HCT116 (cell line): ENCODE measurements around the gene ROBO1. TPM values are rescaled to one million over a fixed set of nuclear protein-coding genes. Genes with fewer than 3 reads are reported as not detected.

Experiments
- ATAC-seq: fragments of 200-7000 bp; cut with Tn5 transposase; 2 replicates; pipeline ENCODE4 v1.9.1; 2020; ENCODE audit warnings: mild to moderate bottlenecking, moderate library complexity
- BruUV-seq: library from RNA; stranded (reverse); fragments of 400-500 nt; replicated peaks from 2 replicates; lab custom pipeline; 2021; lab: Mats Ljungman, UMichigan
- CTCF ChIA-PET: fragments of 300-600 bp; sonication (Branson Sonifier 250); formaldehyde crosslinking; loops from one replicate; lab custom pipeline; 2021; ENCODE audit warnings: antibody characterized with exemption; lab: Charles Lee
- POLR2A ChIA-PET: fragments of 300-600, 350-600 bp; sonication (Branson Sonifier 250); formaldehyde crosslinking; loops from one replicate; lab custom pipeline; 2021; ENCODE audit warnings: antibody characterized with exemption; lab: Charles Lee
- RAD21 ChIA-PET, 2 experiments: fragments of 300-600 bp; sonication (Branson Sonifier 250); formaldehyde crosslinking; loops; one replicate each; lab custom pipeline; 2023; ENCODE audit warnings: low total read pairs in 2 of 2; ENCODE audit not compliant: uncharacterized antibody in 2 of 2, unreplicated experiment in 2 of 2, low non-redundant PET in 1 of 2; lab: Charles Lee
- DNase-seq: peaks from one replicate; pipeline ENCODE4 v3.0.0-alpha.2; 2010; ENCODE audit warnings: low read depth, low spot score
- H2AFZ ChIP-seq: fragments of 200-600 bp; shearing (Covaris generic), sonication (generic); 2 replicates; pipeline ENCODE4 v1.6.1; 2017; ENCODE audit warnings: low read depth, mixed run types, mixed read lengths, antibody characterized with exemption, low read length; ENCODE audit not compliant: poor library complexity, severe bottlenecking
- H3K27ac ChIP-seq: 2 replicates; pipeline ENCODE4 v1.5.1; 2012; ENCODE audit warnings: low read depth, low read length
- H3K27me3 ChIP-seq: fragments of 200-600 bp; sonication (generic); 2 replicates; pipeline ENCODE4 v1.6.1; 2016; ENCODE audit warnings: mixed run types, low read length, mixed read lengths; ENCODE audit not compliant: insufficient read depth
- H3K36me3 ChIP-seq, 2 experiments: fragments of 200-500 bp in 1 of 2; fragments of 200-600 bp in 1 of 2; sonication (Bioruptor generic) in 1 of 2; sonication (generic) in 1 of 2; 2 replicates each; pipeline versions ENCODE4 v1.5.1 to v1.6.1; 2014 to 2016; ENCODE audit warnings: low read length in 2 of 2, inconsistent platforms in 1 of 2, mixed read lengths in 1 of 2, mixed run types in 1 of 2; ENCODE audit not compliant: insufficient read depth in 2 of 2, control insufficient read depth in 1 of 2
- H3K4me1 ChIP-seq, 2 experiments: fragments of 200-600 bp in 1 of 2; sonication (generic) in 1 of 2; 2 replicates each; pipeline versions ENCODE4 v1.5.1 to v1.6.1; 2012 to 2017; ENCODE audit warnings: low read length in 2 of 2, inconsistent platforms in 1 of 2, mild to moderate bottlenecking in 1 of 2, mixed read lengths in 1 of 2, mixed run types in 1 of 2, moderate library complexity in 1 of 2; ENCODE audit not compliant: insufficient read depth in 2 of 2, control insufficient read depth in 1 of 2
- H3K4me2 ChIP-seq: fragments of 200-600 bp; sonication (generic); 2 replicates; pipeline ENCODE4 v1.6.1; 2017; ENCODE audit warnings: mixed run types, low read length, mixed read lengths
- H3K4me3 ChIP-seq, 2 experiments: fragments of 200-600 bp in 1 of 2; sonication (generic) in 1 of 2; replicated peaks in 1 of 2; 2 replicates each; pipeline ENCODE4 v1.5.1; 2011 to 2016; ENCODE audit warnings: low read length in 2 of 2, control low read depth in 1 of 2, low read depth in 1 of 2, mild to moderate bottlenecking in 1 of 2, mixed read lengths in 1 of 2, mixed run types in 1 of 2
- H3K79me2 ChIP-seq: fragments of 200-600 bp; sonication (generic); 2 replicates; pipeline ENCODE4 v1.6.1; 2017; ENCODE audit warnings: mild to moderate bottlenecking, mixed run types, low read length, moderate library complexity, mixed read lengths; ENCODE audit not compliant: insufficient read depth
- H3K9ac ChIP-seq: fragments of 200-600 bp; sonication (generic); 2 replicates; pipeline ENCODE4 v1.6.1; 2016; ENCODE audit warnings: low read length, mixed read lengths
- H3K9me2 ChIP-seq: fragments of 200-600 bp; sonication (generic), shearing (Covaris generic); 2 replicates; pipeline ENCODE4 v1.6.1; 2017; ENCODE audit warnings: mixed run types, mild to moderate bottlenecking, moderate library complexity; ENCODE audit not compliant: insufficient read depth
- H3K9me3 ChIP-seq, 2 experiments: fragments of 200-500 bp in 1 of 2; fragments of 200-600 bp in 1 of 2; sonication (Bioruptor generic) in 1 of 2; sonication (generic) in 1 of 2; 2 replicates each; pipeline ENCODE4 v1.6.1; 2014 to 2017; ENCODE audit warnings: low read length in 2 of 2, mixed read lengths in 2 of 2, inconsistent platforms in 1 of 2, low read depth in 1 of 2, mild to moderate bottlenecking in 1 of 2, mixed run types in 1 of 2, moderate library complexity in 1 of 2; ENCODE audit not compliant: control insufficient read depth in 1 of 2, insufficient read depth in 1 of 2
- H4K20me1 ChIP-seq: fragments of 200-600 bp; sonication (generic), shearing (Covaris generic); 2 replicates; pipeline ENCODE4 v1.6.1; 2017; ENCODE audit warnings: mixed run types, mild to moderate bottlenecking, moderate library complexity; ENCODE audit not compliant: insufficient read depth
- CBX3 ChIP-seq: IDR thresholded peaks from 2 replicates; pipeline ENCODE4 v1.6.1; 2012; ENCODE audit warnings: low read depth
- CEBPB ChIP-seq: IDR thresholded peaks from 2 replicates; pipeline ENCODE4 v1.6.1; 2012; ENCODE audit warnings: low read depth
- ELF1 ChIP-seq: IDR thresholded peaks from 2 replicates; pipeline ENCODE4 v1.6.1; 2012; ENCODE audit warnings: low read depth, borderline replicate concordance
- EZH2 ChIP-seq: fragments of 200-600 bp; sonication (generic); IDR thresholded peaks from 2 replicates; pipeline ENCODE4 v1.6.1; 2017; ENCODE audit warnings: antibody characterized with exemption, mixed run types
- EZH2phosphoT487 ChIP-seq: fragments of 200-600 bp; IDR thresholded peaks from 2 replicates; pipeline ENCODE4 v1.6.1; 2018; ENCODE audit warnings: antibody characterized with exemption, borderline replicate concordance
- FOSL1 ChIP-seq: IDR thresholded peaks from 2 replicates; pipeline ENCODE4 v1.6.1; 2012; ENCODE audit warnings: low read depth
- JUND ChIP-seq: IDR thresholded peaks from 2 replicates; pipeline ENCODE4 v1.6.1; 2012
- MAX ChIP-seq: IDR thresholded peaks from 2 replicates; pipeline ENCODE4 v1.6.1; 2012
- RAD21 ChIP-seq: IDR thresholded peaks from 2 replicates; pipeline ENCODE4 v1.6.1; 2012; ENCODE audit warnings: low read depth, mild to moderate bottlenecking
- SIN3A ChIP-seq: IDR thresholded peaks from 2 replicates; pipeline ENCODE4 v1.6.1; 2012; ENCODE audit warnings: low read depth
- SRF ChIP-seq: IDR thresholded peaks from 2 replicates; pipeline ENCODE4 v1.6.1; 2012; ENCODE audit warnings: low read depth
- TCF7L2 ChIP-seq: IDR thresholded peaks from 2 replicates; pipeline ENCODE4 v1.7.0; 2011; ENCODE audit warnings: borderline replicate concordance, inconsistent platforms; ENCODE audit not compliant: insufficient read depth, insufficient read length; ENCODE audit errors: extremely low read depth
- ZFX ChIP-seq: fragments of 450-650 bp; IDR thresholded peaks from 2 replicates; pipeline ENCODE4 v1.6.1; 2017
- ZNF274 ChIP-seq: fragments of 200-500 bp; sonication (Bioruptor generic); IDR thresholded peaks from 2 replicates; pipeline ENCODE4 v1.6.1; 2014; ENCODE audit warnings: mild to moderate bottlenecking, low read depth, low read length, inconsistent platforms
- intact Hi-C: fragments of 100-400 bp; cut with micrococcal nuclease; formaldehyde crosslinking; loops from 2 replicates; pipeline ENCODE4 v1.10.0; 2022
- total RNA-seq: library from RNA; stranded (reverse); gene quantifications from one replicate; pipeline ENCODE4 v1.2.1, GENCODE V29; 2021; ENCODE audit not compliant: unreplicated experiment
- TF ChIP-seq, protein P1 (sequence below), 3 experiments: fragments of 200-600 bp in 1 of 3; sonication (generic) in 1 of 3; IDR thresholded peaks in 2 of 3; conservative IDR thresholded peaks in 1 of 3; 2 replicates each; pipeline ENCODE4 v1.5.1; 2012 to 2017; ENCODE audit warnings: low read depth in 2 of 3, low read length in 2 of 3, antibody characterized with exemption in 1 of 3, borderline replicate concordance in 1 of 3, control low read depth in 1 of 3, mild to moderate bottlenecking in 1 of 3, mixed read lengths in 1 of 3, mixed run types in 1 of 3, moderate library complexity in 1 of 3; ENCODE audit not compliant: insufficient read depth in 1 of 3
- TF ChIP-seq, protein P2 (sequence below): IDR thresholded peaks from 2 replicates; pipeline ENCODE4 v1.6.1; 2011; ENCODE audit warnings: mild to moderate bottlenecking, low read length, moderate library complexity; ENCODE audit not compliant: insufficient replicate concordance; ENCODE audit errors: extremely low read depth

The ROBO1 gene
- total RNA-seq, 1 experiment from 2014 or later: 0.27 TPM

- intact Hi-C loops: no loop called here
- H3K9ac ChIP-seq: no peak overlapping the region
- H3K9me3 ChIP-seq: no peaks in the 10 kb centered on the region; a peak in 1 of 4 replicates
- POLR2A ChIA-PET: no interaction called here
- H3K9me2 ChIP-seq: no peaks in the 10 kb centered on the region
- no peak for TF ChIP-seq EZH2
- TF ChIP-seq FOSL1: no peak
- TF ChIP-seq ZFX: no peak
- TF ChIP-seq, protein P1, sequence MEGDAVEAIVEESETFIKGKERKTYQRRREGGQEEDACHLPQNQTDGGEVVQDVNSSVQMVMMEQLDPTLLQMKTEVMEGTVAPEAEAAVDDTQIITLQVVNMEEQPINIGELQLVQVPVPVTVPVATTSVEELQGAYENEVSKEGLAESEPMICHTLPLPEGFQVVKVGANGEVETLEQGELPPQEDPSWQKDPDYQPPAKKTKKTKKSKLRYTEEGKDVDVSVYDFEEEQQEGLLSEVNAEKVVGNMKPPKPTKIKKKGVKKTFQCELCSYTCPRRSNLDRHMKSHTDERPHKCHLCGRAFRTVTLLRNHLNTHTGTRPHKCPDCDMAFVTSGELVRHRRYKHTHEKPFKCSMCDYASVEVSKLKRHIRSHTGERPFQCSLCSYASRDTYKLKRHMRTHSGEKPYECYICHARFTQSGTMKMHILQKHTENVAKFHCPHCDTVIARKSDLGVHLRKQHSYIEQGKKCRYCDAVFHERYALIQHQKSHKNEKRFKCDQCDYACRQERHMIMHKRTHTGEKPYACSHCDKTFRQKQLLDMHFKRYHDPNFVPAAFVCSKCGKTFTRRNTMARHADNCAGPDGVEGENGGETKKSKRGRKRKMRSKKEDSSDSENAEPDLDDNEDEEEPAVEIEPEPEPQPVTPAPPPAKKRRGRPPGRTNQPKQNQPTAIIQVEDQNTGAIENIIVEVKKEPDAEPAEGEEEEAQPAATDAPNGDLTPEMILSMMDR (IDR thresholded peaks at IDR 0.05 in 2 of 3, conservative IDR thresholded peaks at IDR 0.05 in 1 of 3; ENCODE audit: borderline replicate concordance in 1 of 3, insufficient read depth in 1 of 3, low read depth in 2 of 3, low read length in 2 of 3): no peak
- TF ChIP-seq SRF: no peak
- TF ChIP-seq JUND: no peak
- no peak for TF ChIP-seq EZH2phosphoT487
- no peak for TF ChIP-seq RAD21
- TF ChIP-seq MAX: no peak
- TF ChIP-seq, protein P2, sequence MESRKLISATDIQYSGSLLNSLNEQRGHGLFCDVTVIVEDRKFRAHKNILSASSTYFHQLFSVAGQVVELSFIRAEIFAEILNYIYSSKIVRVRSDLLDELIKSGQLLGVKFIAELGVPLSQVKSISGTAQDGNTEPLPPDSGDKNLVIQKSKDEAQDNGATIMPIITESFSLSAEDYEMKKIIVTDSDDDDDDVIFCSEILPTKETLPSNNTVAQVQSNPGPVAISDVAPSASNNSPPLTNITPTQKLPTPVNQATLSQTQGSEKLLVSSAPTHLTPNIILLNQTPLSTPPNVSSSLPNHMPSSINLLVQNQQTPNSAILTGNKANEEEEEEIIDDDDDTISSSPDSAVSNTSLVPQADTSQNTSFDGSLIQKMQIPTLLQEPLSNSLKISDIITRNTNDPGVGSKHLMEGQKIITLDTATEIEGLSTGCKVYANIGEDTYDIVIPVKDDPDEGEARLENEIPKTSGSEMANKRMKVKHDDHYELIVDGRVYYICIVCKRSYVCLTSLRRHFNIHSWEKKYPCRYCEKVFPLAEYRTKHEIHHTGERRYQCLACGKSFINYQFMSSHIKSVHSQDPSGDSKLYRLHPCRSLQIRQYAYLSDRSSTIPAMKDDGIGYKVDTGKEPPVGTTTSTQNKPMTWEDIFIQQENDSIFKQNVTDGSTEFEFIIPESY: no peak
- TF ChIP-seq SIN3A: no peak
- TF ChIP-seq CBX3: no peak
- TF ChIP-seq ELF1: no peak
- no peak for TF ChIP-seq CEBPB
- TF ChIP-seq ZNF274: no peak
- TF ChIP-seq TCF7L2: no peak
- H3K27me3 ChIP-seq: no peaks in the 10 kb centered on the region
- RAD21 ChIA-PET: no interaction called here
- H2AFZ ChIP-seq: no peak overlapping the region
- H3K36me3 ChIP-seq: no peaks in the 10 kb centered on the region
- H3K4me2 ChIP-seq: no peak overlapping the region
- CTCF ChIA-PET: no interaction called here
- no peak overlapping the region for H3K4me3 ChIP-seq
- no peaks in the 10 kb centered on the region for H3K4me1 ChIP-seq
- BruUV-seq: no TSS peak
- no peaks in the 10 kb centered on the region for H4K20me1 ChIP-seq
- no peak overlapping the region for H3K27ac ChIP-seq
- no peak for DNase-seq
- H3K79me2 ChIP-seq: no peaks in the 10 kb centered on the region
- ATAC-seq: no peak
Observed at GRCh38 chr3:79317551-79318518, 450.0 kb downstream of the ROBO1 start.
